GM18499 (cell line): ENCODE measurements around the gene CCDC149.

Experiments
- ATAC-seq: cut with Tn5 transposase; IDR thresholded peaks from one replicate; pipeline ENCODE4 v1.9.1; 2021; ENCODE audit warnings: moderate number of reproducible peaks; ENCODE audit not compliant: insufficient read depth, unreplicated experiment

Gene CCDC149

DNA sequence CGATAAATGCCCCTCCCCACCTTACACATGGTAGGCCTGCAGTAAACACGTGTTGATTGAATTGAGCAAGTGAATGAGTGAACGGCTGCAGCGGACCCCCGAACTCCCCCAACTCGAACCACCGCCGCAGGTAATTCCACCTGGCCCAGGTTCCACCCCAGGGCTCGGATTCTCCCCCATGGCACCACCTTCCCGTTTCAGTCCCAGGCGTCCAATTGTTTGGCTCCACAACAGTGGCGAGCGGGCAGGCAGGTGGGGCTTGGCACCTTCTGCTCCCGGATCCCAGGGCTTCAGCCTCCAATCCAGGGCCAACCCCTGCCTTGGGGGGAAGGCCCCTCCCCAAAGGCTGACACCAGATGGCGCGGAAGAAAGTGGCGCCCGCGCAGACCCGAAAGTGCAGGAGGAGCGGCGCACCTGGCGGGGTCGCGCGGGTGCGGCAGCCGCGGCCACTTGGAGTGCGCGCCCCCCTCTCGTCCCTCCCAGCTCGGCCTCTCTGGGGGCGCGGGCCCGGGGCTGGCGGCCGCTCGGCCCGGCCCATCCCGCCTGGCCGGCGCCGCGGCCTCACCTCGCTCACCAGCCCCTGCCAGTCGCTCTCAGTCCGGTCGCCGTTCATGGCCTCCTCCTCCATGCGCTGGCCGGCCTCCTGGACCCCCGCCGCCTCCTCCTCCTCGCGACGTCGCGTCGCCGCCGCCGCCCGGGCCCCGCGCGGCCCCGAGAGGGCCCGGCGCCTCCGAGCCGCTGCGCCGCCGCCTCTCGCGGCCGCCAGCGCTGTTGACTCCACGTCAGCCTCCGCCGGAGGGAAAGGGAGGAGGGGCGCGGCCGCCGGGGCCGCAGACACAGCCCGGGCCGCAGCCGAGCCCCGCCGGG lies at the start of gene CCDC149:
Gene CCDC149 (minus strand): TSS at position 791 of the 867 bp plus-strand sequence. CDS start 178 bp downstream, at position 613.
- ATAC-seq: no peak

DNA sequence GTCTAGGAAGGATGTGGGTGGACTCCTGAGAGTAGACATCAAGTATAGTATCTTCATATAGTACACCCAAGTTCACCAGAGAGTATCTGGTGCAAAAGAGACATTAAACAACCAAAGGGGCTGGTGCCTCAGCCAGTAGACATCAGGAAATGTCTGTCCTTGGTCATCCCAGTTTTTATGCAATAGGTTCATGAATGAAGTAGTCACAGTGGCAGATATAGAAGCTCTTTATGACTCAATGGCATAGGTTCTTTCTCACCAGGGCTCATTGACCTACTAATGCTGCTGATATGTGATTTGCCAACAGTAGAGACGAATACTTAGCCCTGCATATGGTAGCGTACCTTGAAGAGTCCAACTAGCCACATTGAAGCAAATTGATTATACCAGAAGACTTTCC lies 45.0 kb upstream of the CCDC149 start:
- no peak for ATAC-seq

DNA sequence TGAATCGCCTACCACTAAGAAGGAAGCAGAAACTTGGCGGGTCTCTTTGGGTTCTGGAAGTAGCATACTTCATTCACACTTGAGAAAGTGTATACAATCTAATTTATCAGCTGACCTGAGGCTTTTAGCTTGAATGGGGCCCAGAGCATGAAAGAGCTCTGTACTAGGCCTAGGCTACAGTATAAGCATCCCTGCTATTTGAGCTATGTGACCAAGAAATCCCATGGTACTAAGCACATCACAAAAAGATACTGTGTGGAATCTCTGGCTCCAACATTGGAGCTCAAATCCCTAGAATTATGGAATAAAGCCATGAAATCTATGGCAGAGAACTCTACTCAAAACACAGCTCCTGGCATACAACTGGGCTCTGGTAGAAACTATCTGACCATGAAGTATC lies 43.9 kb upstream of the CCDC149 start:
- ATAC-seq: no peak

DNA sequence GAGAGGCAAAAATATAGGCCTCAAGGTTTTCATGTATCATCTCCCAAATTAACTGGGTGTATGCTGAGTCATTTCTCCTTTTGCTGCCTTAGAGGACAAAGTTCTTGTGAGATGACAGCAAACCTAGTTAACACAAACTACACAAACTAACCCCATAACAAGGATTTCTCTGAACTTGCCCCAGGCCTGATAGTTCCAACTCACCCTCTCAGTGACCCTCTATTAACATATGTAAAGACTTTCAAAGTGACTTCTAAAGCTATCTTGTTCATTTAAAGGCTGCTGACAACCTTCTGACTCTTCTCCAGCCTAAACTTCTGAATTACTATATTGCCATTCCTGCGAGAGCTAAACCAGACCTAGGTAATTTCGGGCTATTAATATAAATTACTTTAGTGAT lies 43.2 kb upstream of the CCDC149 start:
- ATAC-seq: no peak

DNA sequence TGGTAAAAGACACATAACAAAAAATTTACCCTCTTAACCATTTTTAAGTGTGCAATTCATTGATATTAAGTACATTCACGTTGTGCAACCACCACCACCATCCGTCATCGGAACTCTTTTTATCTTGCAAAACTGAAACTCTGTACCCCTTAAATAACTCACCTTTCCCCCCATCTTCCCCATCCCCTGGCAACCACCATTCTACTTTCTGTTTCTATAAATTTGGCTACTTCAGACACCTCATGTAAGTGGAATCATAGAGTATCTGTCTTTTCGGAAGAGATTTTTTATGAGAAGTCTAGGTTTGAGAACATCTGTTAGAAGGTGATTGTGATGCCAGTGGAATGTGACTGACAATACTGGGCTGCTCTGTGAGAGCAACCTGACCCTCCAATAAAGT lies 39.8 kb upstream of the CCDC149 start:
- no peak for ATAC-seq

DNA sequence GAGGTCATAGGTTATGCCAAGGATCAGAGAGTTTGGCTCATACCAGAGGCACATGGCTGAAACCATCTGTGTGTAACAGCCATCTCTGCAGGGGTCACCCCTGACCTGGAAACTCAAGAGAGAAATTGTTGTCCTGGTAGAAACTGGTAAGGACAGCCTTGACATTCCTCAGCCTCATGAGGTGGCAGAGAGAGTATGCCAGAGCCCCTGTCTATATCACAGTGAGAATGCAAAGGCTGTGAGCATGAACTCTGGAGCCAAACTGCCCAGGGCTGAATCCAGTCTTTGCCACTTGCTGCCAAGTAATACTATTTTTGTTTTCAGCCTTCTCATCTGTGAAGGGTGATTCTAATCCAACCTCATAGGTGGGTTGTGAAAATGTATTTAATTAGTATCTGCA lies 37.1 kb upstream of the CCDC149 start:
- ATAC-seq: no peak

DNA sequence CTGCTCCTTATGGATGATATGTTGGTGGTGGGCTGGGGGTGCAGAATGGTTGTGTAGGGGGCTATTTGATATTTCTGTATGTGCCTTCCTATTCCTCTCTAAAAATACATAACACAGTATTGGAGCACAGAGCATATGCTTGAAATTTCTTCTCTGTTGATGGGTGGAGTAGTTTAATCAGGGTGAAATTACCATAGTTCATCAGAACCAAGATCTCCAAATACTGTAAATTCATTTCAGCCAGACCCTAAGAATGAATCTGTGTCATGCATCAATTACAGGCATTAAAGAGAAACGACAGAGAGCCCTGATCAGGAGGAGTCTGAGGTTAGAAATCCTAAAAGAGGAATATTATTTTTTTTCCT lies 25.1 kb upstream of the CCDC149 start:
- no peak for ATAC-seq

DNA sequence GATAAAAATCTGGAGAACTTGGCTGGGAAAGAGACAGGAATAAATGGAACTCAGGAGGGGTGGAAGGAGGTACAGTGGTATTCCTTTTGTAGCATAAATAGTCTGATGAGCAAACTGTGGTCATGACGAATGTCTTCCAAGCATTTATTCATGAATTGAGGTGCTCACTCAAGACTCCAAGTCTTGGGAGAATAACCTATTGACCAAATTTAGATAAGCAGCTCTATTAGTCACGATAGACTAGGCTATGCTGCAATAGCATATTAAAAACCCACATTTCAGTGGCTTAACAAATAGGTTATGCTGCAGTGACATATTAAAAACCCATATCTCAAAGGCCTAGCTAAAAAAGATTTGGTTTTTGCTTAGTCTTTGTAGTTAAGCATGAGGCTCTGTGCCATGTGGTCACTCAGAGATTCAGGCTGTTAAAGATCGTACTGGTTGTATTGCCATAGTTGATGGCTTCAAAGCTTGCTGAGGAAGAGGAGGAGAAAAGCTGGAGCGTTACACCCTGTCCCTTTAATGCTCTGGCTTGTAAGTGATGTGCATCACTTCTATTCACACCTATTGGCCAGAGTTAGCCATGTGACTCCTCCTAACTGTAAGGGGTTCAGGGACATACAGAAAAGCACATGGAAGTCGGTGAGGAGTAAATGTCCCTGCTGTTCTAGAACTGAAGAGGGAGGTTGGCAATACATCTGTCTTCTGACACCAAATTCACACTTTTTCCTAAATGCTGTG lies 24.5 kb upstream of the CCDC149 start:
- ATAC-seq: no peak

DNA sequence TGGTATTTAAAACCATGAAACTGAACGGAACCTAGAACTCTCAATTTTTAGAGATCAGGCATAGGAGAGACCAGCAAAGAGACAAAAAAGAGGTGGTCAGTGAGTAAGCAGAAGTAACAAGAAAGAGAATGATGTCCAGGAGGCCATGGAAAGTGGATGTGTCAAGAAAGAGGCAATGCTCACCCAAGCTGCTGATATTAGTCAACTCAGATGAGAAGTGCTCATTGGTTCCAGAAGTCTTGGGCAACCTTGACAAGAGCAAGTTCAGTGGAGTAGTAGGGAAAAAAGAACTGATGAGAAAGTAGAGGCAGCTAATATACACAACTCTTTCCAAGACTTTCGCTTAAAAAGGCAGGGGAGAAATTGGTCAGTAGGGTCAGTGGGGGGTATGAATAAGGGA lies 23.0 kb upstream of the CCDC149 start:
- ATAC-seq: no peak

DNA sequence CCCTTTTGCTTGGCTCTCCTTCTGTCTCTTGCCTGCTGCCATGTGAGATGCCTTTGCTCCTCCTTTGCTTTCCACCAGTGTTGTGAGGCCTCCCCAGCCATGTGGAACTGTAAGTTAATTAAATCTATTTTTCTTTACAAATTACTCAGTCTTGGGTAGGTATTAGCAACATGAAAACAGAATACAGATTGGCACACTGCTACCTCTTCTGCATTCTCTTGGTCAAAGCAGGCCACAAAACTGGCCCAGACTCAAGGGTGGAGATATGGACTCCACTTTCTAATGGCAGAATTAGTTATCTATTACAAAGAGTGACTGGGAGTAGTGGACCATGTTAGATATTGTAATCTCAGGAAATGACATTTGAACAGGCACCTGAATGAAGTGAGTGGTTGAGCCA lies 21.5 kb upstream of the CCDC149 start:
- ATAC-seq: no peak

DNA sequence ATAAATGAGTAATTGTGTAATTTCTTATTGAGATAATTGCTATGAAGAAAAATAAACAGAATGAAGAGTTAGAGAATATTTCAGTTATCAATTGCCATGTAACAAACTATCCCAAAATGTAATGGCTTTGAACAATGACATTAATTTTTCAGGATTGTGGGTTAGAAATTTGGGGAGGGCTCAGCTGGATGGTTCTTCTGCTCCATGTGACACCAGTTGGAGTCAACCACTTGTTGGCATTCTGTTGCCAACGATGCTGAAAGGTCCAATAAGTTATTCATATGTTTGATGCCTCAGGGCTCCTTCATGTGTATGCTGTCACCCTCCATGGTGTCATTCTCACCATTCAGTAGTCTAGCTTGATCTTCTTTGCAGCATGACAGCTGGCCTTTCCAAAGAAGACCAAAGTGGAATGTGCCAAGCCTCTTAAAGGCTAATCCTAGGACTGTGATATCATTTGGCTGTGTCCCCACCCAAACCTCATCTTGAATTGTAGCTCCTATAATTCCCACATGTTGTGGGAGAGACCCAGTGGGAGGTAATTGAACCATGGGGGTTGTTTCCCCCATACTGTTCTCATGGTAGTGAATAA lies 20.9 kb upstream of the CCDC149 start:
- ATAC-seq: no peak

DNA sequence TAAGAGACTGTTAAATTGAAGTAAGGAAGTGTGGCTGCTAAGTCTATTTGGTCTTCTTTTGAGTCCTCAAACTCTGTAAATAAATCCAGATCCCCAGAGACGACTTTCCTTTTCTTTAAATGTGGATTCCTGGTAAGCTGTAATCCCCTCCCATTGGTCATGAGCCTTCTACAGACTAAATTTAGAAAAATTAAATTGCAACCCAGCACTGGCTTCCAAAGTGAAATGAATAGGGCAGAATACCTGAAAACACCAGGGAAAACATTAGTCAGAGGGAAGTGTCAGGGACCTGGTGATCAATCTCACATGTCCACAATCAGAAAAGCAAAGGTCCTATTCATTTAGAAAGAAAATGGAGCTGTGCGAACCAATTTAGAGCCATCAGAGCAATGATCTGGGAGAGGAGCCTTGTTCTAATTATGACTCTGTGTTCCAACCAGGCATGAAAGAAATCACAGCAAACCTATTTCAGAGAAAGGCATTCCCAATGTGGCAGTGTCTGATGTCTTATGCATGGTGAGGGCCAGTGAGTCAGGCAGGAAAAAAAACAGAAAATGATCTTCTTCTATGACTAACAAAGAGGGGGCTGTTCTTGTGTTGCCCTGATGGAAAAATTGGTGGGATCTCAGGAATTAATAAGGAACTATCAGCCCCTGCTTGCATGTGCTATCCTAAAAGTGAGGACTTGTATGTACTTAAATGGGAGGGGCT lies 19.8 kb upstream of the CCDC149 start:
- no peak for ATAC-seq

DNA sequence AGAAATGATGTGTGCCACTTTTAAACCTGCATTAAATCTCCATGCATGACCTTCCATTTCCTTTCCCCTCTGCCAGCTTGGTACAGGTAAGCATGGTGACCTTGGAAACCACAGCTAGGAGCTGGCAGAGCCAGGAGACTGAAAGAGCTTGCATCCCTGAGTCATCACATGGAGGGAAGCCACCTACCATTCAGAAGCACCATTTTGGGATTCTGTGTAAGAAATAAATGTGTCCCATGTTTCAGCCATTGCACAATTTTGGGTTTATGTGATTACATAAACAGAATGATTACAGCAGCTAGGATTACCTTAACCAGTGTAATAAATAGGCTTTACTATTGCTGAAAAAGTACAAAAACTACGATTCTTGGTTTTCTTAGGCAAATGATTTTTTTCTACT lies 17.3 kb upstream of the CCDC149 start:
- no peak for ATAC-seq

DNA sequence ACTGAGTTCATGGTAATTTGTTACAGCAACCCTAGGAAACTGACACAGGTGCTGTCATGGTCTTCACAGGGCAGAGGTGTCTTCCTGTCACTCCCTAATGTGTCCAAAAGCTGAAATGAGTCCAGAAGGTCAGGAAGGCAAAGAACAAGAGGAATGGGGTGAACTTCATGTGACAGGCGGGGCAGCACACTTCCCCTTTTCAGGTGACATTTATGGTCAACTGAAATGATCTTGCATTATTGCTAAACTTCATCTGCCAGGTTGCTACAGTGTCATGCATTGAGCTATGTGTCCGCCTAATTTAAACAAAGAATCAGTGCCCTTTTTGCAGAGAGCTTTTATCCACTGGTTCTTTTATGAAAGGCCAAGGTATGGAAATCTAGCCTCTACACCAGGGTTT lies 15.9 kb upstream of the CCDC149 start:
- ATAC-seq: no peak

DNA sequence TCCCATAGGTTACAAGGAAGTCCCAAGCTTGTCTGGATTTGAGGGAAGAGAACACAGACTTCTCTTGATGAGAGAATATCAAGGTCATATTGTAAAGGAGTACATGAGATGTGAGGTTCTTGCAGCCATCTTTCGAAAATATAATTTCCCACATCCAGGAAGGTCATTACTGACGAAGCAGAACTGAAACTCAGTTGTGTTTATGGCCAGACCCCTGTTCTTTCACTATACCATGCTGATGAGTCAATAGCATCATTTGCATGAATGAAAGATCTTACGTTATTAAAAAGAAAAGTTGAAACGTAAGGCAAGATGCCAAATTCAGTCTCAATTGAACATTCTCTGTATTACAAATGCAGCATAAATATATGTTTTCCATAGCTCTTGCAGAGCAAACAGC lies 14.2 kb upstream of the CCDC149 start:
- ATAC-seq: no peak

DNA sequence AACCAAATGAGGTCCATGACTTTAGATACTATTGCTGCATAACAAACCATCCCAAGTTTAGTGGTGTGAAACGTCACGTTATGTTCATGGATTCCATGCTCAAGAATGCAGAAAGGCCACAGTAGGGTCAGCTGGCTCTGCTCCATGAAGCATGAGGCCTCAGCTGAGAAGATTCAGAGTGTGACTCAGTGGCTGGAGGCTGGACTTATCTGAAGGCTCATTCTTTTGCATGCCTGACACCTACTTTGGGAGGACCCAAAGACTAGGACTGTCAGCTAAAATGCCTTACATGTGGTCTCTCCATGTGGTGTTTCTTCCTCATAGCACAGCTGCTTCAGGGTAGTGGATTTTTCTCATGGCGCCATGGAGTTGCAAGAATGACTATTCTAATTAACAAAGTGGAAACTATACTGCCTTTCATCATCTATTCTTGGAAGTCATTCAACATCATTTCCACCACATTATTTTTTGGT lies 11.5 kb upstream of the CCDC149 start:
- no peak for ATAC-seq

DNA sequence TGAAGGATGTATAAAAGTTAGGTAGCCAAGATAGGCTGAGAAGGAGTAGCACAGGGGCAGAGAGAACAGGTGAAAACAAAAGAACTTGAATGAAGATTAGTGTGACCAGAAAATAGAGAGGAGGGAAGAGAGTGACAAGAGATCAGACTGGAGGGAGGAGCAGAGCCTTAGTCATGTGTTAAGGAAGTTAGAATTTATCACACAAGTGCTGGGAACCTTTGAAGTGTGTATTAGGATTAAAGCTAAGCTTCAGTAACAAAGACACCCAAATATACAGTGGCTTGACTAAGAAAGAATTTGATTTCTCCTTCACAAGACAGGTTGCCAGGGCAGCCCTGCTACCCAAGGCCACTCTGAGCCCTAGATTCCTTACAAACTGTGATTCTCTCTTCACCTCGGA lies 10.7 kb upstream of the CCDC149 start:
- ATAC-seq: no peak

DNA sequence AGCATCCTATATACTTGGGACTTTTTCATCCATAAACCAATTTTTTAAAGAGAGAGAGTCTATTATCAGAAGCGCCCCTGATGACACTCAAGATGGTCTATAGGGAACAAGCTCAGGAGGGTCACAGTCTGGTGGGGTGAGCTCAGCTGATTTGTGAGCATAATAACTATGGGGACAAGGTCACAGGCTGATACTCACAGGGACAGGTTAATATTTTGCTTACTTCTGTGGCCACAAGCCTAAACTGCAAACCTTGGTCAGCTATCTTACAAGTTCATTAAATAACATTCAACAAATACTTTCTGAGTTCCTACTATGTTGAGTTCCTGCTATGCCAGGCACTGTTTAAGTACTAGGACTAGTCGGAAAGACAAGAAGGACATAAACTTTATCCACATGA lies 10.2 kb upstream of the CCDC149 start:
- no peak for ATAC-seq

DNA sequence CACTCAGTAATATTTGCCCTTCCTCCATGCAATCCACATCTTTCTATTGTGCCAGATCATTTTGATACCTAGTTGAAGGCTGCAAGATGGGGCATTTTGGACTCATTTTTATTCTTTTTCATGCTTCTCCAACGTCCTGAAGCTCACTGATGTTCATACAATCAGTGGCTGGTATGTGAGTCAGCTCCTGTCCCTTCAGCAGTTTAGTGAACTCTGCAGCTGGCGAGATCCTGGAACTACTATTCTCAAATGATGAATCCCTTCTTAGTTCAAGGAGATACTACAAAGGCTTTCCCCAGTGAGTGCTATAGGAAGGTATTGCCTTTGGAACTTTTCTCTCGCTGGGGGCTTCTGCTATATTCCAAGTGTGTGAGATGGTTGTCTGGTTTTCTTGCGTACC lies 9.6 kb upstream of the CCDC149 start:
- no peak for ATAC-seq

DNA sequence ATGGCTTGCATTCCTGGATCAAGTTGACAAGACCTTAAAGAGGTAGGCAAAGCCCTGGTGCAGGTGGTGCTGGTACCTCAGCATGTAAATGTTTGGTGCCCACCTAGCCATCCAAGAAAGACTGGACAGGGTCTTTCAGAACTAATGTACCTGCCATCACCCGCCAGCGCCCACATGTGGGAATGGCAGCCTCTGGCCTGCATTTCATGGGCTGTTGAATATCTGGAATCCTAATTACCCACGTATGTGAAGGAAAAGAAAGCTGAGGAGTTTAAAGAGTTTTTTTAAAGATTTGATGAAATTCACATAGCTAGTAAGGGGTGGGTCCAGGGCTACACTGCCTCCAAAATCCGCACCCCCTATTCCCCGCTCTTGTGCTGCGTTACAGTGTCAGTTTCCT lies 8.6 kb upstream of the CCDC149 start:
- no peak for ATAC-seq

DNA sequence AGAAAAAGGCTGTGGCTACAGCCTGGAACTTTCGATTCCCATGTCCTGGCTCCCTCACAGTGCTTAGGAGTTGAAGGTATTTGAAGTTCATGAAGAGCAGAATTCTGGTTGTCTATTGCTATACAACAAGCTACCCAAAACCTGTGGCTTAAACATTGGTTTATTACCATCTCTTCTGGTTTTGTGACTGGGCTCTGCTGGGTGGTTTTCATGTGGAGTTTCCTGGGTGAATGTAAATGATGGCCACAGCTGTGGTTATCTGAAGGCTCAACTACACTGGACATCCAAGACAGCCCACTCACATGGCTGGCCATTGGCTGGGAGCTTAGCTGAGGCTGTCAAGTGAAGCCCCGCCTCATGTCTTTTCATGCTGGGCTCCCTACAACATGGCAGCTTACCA lies 7.2 kb upstream of the CCDC149 start:
- ATAC-seq: no peak
